K562 (cell line): Measurements from ENCODE around the gene SPHK2. TPM values are rescaled to one million over a fixed set of nuclear protein-coding genes. Genes with fewer than 3 reads are reported as not detected.

Experiments used
- ADNP ChIP-seq: fragments of 200-800 bp; sonication (Bioruptor generic); IDR thresholded peaks from 2 replicates; pipeline ENCODE4 v1.6.1; 2016; ENCODE audit warnings: missing genetic modification characterization, missing compliant biosample characterization
- BDP1 ChIP-seq: IDR thresholded peaks from 3 replicates; pipeline ENCODE4 v1.6.1; 2011; ENCODE audit not compliant: insufficient read length, insufficient read depth
- CBX1 ChIP-seq: sonication (generic); IDR thresholded peaks from 2 replicates; pipeline ENCODE4 v1.6.1; 2016; ENCODE audit warnings: antibody characterized with exemption, low read depth, mild to moderate bottlenecking
- KHSRP ChIP-seq: fragments of 450-650 bp; IDR thresholded peaks from 2 replicates; pipeline ENCODE4 v1.6.1; 2017
- LEF1 ChIP-seq: fragments of 450-650 bp; IDR thresholded peaks from 2 replicates; pipeline ENCODE4 v1.6.1; 2016; ENCODE audit warnings: mild to moderate bottlenecking
- MAZ ChIP-seq, 2 experiments: fragments of 450-650 bp in 1 of 2; sonication (generic) in 1 of 2; formaldehyde crosslinking; IDR thresholded peaks in 1 of 2; conservative IDR thresholded peaks in 1 of 2; 2 replicates each; pipeline versions ENCODE4 v1.4.0 to v1.5.0; 2020; ENCODE audit warnings: mild to moderate bottlenecking in 1 of 2, missing genetic modification reagents in 1 of 2
- NR1H2 ChIP-seq: sonication (generic); formaldehyde crosslinking; IDR thresholded peaks from 2 replicates; pipeline ENCODE4 v1.4.0; 2020; ENCODE audit warnings: mild to moderate bottlenecking, missing genetic modification reagents
- POLR3G ChIP-seq: IDR thresholded peaks from 2 replicates; pipeline ENCODE4 v1.6.1; 2011; ENCODE audit not compliant: insufficient read length, insufficient replicate concordance; ENCODE audit errors: extremely low read depth
- RBFOX2 ChIP-seq: fragments of 200-400 bp; formaldehyde crosslinking; IDR thresholded peaks from 2 replicates; pipeline ENCODE4 v1.6.1; 2017; ENCODE audit warnings: low read depth, mild to moderate bottlenecking, low read length, moderate library complexity
- RHOXF2B ChIP-seq: fragments of 250-450 bp; sonication (Bioruptor Pico); conservative IDR thresholded peaks from 2 replicates; pipeline ENCODE4 v1.5.1; 2021
- ZNF12 ChIP-seq: sonication (generic); formaldehyde crosslinking; IDR thresholded peaks from 2 replicates; pipeline ENCODE4 v1.4.0; 2020; ENCODE audit warnings: mild to moderate bottlenecking, missing genetic modification reagents
- ZNF282 ChIP-seq: sonication (generic); formaldehyde crosslinking; IDR thresholded peaks from 2 replicates; pipeline ENCODE4 v1.8.1; 2023; ENCODE audit warnings: missing genetic modification reagents
- ZNF431 ChIP-seq: sonication (generic); formaldehyde crosslinking; IDR thresholded peaks from 2 replicates; pipeline ENCODE4 v1.8.0; 2022; ENCODE audit warnings: mild to moderate bottlenecking, missing genetic modification reagents
- polyA plus RNA-seq, 8 experiments: library from polyadenylated mRNA; depleted of rRNA in 4 of 8; stranded (reverse) in 5 of 8; unstranded in 3 of 8; fragments of >200 nt; fragmentation: Nextera tagmentation in 2 of 8; fragmentation: Illumina TruSeq in 1 of 8; extraction: Ambion mirVana in 2 of 8; extraction: Trizol in 1 of 8; gene quantifications; 2 replicates each; pipeline versions ENCODE4 v1.2.1 to v1.2.3, GENCODE V29; 2011 to 2014; ENCODE audit warnings: inconsistent platforms in 1 of 8, missing spikeins in 1 of 8
- total RNA-seq, 7 experiments: library from RNA; depleted of rRNA in 6 of 7; stranded (reverse); fragments of >200 nt in 6 of 7; fragmentation: Illumina TruSeq in 2 of 7; extraction: Trizol in 2 of 7; gene quantifications; 2 replicates each; pipeline versions ENCODE4 v1.2.1 to v1.2.3, GENCODE V29; 2011 to 2021; ENCODE audit warnings: low replicate concordance in 1 of 7
- TF ChIP-seq, protein P1 (sequence below), 2 experiments: fragments of 150-350 bp in 1 of 2; IDR thresholded peaks; 2 replicates each; pipeline ENCODE4 v1.6.1; 2012 to 2016; ENCODE audit warnings: low read depth in 2 of 2, low read length in 2 of 2, mild to moderate bottlenecking in 1 of 2, moderate library complexity in 1 of 2
- TF ChIP-seq, protein P2 (sequence below), 2 experiments: fragments of 200-800 bp in 1 of 2; sonication (Bioruptor generic) in 1 of 2; sonication (generic) in 1 of 2; formaldehyde crosslinking in 1 of 2; IDR thresholded peaks in 1 of 2; conservative IDR thresholded peaks in 1 of 2; 2 replicates each; pipeline versions ENCODE4 v1.5.0 to v1.6.1; 2016 to 2020; ENCODE audit warnings: missing compliant biosample characterization in 1 of 2, missing genetic modification characterization in 1 of 2, missing genetic modification reagents in 1 of 2
- TF ChIP-seq, protein P3 (sequence below): sonication (generic); formaldehyde crosslinking; IDR thresholded peaks from 2 replicates; pipeline ENCODE4 v1.8.0; 2022; ENCODE audit warnings: mild to moderate bottlenecking, missing genetic modification reagents, borderline replicate concordance
- TF ChIP-seq, protein P4 (sequence below): IDR thresholded peaks from 2 replicates; pipeline ENCODE4 v1.6.1; 2016; ENCODE audit warnings: missing genetic modification characterization, missing compliant biosample characterization
- TF ChIP-seq, protein P5 (sequence below): fragments of 450-650 bp; IDR thresholded peaks from 2 replicates; pipeline ENCODE4 v1.6.1; 2014; ENCODE audit warnings: low read depth, mild to moderate bottlenecking, moderate library complexity, borderline replicate concordance

SPHK2 gene
- total and polyA plus RNA-seq, 9 of the 15 experiments (the other 6 are each of a cell fraction or from before 2014, with no cell fraction given) = 0.10 to 15.2 (median 2.9) TPM

DNA sequence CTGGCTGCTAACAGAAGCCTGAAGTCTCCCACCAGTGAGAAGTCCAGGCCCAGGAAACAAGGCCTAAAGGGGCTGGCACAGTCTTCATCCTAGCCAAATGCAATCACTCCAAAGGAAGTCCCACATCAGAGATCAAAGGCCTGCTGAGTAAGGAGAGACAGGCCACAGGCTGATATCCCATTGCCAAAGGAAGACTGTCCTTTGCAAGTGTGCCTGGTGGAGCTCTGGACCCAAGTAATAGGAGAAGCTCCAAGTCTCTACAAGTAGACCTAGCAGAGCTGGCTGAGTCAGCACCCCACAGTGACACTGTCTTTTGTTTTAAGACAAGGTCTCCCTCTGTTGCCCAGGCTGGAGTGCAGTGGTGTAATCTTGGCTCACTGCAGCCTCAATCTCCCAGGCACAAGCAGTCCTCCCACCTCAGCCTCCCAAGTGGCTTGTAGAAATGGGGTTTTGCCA lies 13.4 kb downstream of the SPHK2 start (continued):
- no peak for TF ChIP-seq BDP1
- TF ChIP-seq MAZ (CRISPR knock-in tag; conservative IDR thresholded peaks at IDR 0.05 in 1 of 2, IDR thresholded peaks at IDR 0.05 in 1 of 2) = peak in 1 of 2 experiments; percentile 19; a peak in 1 of 4 replicates
- TF ChIP-seq ZNF12 (CRISPR knock-in tag) = no peak
- TF ChIP-seq CBX1 = no peak
- TF ChIP-seq RBFOX2 = no peak
- TF ChIP-seq, protein P1, sequence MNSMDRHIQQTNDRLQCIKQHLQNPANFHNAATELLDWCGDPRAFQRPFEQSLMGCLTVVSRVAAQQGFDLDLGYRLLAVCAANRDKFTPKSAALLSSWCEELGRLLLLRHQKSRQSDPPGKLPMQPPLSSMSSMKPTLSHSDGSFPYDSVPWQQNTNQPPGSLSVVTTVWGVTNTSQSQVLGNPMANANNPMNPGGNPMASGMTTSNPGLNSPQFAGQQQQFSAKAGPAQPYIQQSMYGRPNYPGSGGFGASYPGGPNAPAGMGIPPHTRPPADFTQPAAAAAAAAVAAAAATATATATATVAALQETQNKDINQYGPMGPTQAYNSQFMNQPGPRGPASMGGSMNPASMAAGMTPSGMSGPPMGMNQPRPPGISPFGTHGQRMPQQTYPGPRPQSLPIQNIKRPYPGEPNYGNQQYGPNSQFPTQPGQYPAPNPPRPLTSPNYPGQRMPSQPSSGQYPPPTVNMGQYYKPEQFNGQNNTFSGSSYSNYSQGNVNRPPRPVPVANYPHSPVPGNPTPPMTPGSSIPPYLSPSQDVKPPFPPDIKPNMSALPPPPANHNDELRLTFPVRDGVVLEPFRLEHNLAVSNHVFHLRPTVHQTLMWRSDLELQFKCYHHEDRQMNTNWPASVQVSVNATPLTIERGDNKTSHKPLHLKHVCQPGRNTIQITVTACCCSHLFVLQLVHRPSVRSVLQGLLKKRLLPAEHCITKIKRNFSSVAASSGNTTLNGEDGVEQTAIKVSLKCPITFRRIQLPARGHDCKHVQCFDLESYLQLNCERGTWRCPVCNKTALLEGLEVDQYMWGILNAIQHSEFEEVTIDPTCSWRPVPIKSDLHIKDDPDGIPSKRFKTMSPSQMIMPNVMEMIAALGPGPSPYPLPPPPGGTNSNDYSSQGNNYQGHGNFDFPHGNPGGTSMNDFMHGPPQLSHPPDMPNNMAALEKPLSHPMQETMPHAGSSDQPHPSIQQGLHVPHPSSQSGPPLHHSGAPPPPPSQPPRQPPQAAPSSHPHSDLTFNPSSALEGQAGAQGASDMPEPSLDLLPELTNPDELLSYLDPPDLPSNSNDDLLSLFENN (IDR thresholded peaks at IDR 0.05; ENCODE audit: low read depth in 2 of 2, low read length in 2 of 2) = no peak
- no peak for TF ChIP-seq ADNP (tag)
- TF ChIP-seq, protein P2, sequence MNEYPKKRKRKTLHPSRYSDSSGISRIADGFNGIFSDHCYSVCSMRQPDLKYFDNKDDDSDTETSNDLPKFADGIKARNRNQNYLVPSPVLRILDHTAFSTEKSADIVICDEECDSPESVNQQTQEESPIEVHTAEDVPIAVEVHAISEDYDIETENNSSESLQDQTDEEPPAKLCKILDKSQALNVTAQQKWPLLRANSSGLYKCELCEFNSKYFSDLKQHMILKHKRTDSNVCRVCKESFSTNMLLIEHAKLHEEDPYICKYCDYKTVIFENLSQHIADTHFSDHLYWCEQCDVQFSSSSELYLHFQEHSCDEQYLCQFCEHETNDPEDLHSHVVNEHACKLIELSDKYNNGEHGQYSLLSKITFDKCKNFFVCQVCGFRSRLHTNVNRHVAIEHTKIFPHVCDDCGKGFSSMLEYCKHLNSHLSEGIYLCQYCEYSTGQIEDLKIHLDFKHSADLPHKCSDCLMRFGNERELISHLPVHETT (CRISPR knock-in tag; conservative IDR thresholded peaks at IDR 0.05 in 1 of 2, IDR thresholded peaks at IDR 0.05 in 1 of 2) = no peak
- TF ChIP-seq RHOXF2B (CRISPR knock-in tag) = no peak
- no peak for TF ChIP-seq NR1H2 (CRISPR knock-in tag)
- no peak for TF ChIP-seq POLR3G
- peak; percentile 93 for TF ChIP-seq ZNF431
- TF ChIP-seq, protein P3, sequence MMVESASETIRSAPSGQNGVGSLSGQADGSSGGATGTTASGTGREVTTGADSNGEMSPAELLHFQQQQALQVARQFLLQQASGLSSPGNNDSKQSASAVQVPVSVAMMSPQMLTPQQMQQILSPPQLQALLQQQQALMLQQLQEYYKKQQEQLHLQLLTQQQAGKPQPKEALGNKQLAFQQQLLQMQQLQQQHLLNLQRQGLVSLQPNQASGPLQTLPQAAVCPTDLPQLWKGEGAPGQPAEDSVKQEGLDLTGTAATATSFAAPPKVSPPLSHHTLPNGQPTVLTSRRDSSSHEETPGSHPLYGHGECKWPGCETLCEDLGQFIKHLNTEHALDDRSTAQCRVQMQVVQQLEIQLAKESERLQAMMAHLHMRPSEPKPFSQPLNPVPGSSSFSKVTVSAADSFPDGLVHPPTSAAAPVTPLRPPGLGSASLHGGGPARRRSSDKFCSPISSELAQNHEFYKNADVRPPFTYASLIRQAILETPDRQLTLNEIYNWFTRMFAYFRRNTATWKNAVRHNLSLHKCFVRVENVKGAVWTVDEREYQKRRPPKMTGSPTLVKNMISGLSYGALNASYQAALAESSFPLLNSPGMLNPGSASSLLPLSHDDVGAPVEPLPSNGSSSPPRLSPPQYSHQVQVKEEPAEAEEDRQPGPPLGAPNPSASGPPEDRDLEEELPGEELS (CRISPR knock-in tag) = no peak
- peak; percentile 21; the same call in 1 of the 2 replicates for TF ChIP-seq LEF1
- TF ChIP-seq, protein P4, sequence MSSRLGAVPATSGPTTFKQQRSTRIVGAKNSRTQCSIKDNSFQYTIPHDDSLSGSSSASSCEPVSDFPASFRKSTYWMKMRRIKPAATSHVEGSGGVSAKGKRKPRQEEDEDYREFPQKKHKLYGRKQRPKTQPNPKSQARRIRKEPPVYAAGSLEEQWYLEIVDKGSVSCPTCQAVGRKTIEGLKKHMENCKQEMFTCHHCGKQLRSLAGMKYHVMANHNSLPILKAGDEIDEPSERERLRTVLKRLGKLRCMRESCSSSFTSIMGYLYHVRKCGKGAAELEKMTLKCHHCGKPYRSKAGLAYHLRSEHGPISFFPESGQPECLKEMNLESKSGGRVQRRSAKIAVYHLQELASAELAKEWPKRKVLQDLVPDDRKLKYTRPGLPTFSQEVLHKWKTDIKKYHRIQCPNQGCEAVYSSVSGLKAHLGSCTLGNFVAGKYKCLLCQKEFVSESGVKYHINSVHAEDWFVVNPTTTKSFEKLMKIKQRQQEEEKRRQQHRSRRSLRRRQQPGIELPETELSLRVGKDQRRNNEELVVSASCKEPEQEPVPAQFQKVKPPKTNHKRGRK = no peak
- TF ChIP-seq KHSRP = no peak
- TF ChIP-seq, protein P5, sequence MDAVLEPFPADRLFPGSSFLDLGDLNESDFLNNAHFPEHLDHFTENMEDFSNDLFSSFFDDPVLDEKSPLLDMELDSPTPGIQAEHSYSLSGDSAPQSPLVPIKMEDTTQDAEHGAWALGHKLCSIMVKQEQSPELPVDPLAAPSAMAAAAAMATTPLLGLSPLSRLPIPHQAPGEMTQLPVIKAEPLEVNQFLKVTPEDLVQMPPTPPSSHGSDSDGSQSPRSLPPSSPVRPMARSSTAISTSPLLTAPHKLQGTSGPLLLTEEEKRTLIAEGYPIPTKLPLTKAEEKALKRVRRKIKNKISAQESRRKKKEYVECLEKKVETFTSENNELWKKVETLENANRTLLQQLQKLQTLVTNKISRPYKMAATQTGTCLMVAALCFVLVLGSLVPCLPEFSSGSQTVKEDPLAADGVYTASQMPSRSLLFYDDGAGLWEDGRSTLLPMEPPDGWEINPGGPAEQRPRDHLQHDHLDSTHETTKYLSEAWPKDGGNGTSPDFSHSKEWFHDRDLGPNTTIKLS = no peak
- TF ChIP-seq ZNF282 (CRISPR knock-in tag) = no peak
